Dedifferentiated amniotic fluid mesenchymal stem cell (primary cell): ENCODE measurements around the gene PITRM1.

Source experiments
- DNase-seq: peaks from one replicate; pipeline ENCODE4 v3.0.0-alpha.2; 2016; ENCODE audit errors: extremely low spot score

The PITRM1 gene

GRCh38 chr10:3141351-3142005 is 31.1 kb downstream of the PITRM1 start:
- no peak for DNase-seq

GRCh38 chr10:3140280-3140679 is 32.3 kb downstream of the PITRM1 start:
- no peak for DNase-seq

- DNase-seq = no peak
Measured at GRCh38 chr10:3139216-3139910, 33.2 kb downstream of the PITRM1 start.

- DNase-seq = no peak
Measured at GRCh38 chr10:3137958-3138726, 34.4 kb downstream of the PITRM1 start.

- DNase-seq = no peak
Measured at GRCh38 chr10:3136763-3137611, 35.6 kb downstream of the PITRM1 start.

- no peak for DNase-seq
Measured at GRCh38 chr10:3136336-3136735, 36.2 kb downstream of the PITRM1 start.

- no peak for DNase-seq
Measured at GRCh38 chr10:3135006-3135405, 37.6 kb downstream of the PITRM1 start.

GRCh38 chr10:3133948-3134347 is 38.6 kb downstream of the PITRM1 start:
- no peak for DNase-seq

GRCh38 chr10:3132036-3133025 is 40.3 kb downstream of the PITRM1 start:
- DNase-seq = no peak

- no peak for DNase-seq
Measured at GRCh38 chr10:3131098-3131497, 41.5 kb downstream of the PITRM1 start.

- DNase-seq = no peak
Measured at GRCh38 chr10:3129581-3130340, 42.8 kb downstream of the PITRM1 start.

- no peak for DNase-seq
Measured at GRCh38 chr10:3128379-3129130, 44.0 kb downstream of the PITRM1 start.

GRCh38 chr10:3127921-3128320 is 44.7 kb downstream of the PITRM1 start:
- DNase-seq = no peak

- DNase-seq = no peak
Measured at GRCh38 chr10:3126741-3127346, 45.7 kb downstream of the PITRM1 start.

GRCh38 chr10:3126249-3126648 is 46.3 kb downstream of the PITRM1 start:
- DNase-seq = no peak

- DNase-seq = no peak
Measured at GRCh38 chr10:3125527-3126170, 46.9 kb downstream of the PITRM1 start.

GRCh38 chr10:3124412-3125175 is 48.0 kb downstream of the PITRM1 start:
- DNase-seq = no peak
